Glomerular visceral epithelial cell (primary cell): ENCODE data around the gene HTD2.
"Not testable (repeated sequence)": the region's sequence is repeated elsewhere in the genome, so short reads cannot be mapped to it uniquely, and the experiment has no call there.

Experiments used
- DNase-seq: peaks from one replicate; pipeline ENCODE4 v3.0.0-alpha.2; 2016; ENCODE audit errors: extremely low spot score

HTD2 gene

GRCh38 chr3:58305882-58306711, at the start of gene HTD2, which contains the start of gene RPP14:
HTD2 (plus strand) TSS chr3:58306520; CDS start chr3:58317614, 11,094 bp downstream.
RPP14 (plus strand) TSS chr3:58306245; CDS start chr3:58310330, 4,085 bp downstream.
- DNase-seq = peak; percentile 96

- DNase-seq = no peak
Measured at GRCh38 chr3:58258392-58259055, 47.8 kb upstream of the HTD2 start.

- DNase-seq = peak; percentile 76
Measured at GRCh38 chr3:58260261-58260731, 46.0 kb upstream of the HTD2 start.

GRCh38 chr3:58260733-58261132, 45.6 kb upstream of the HTD2 start:
- DNase-seq = peak; percentile 61

- DNase-seq = no peak
Measured at GRCh38 chr3:58261954-58262666, 44.2 kb upstream of the HTD2 start.

- no peak for DNase-seq
Measured at GRCh38 chr3:58266577-58266976, 39.7 kb upstream of the HTD2 start.

GRCh38 chr3:58267543-58267942, 38.8 kb upstream of the HTD2 start:
- not testable (repeated sequence) for DNase-seq

GRCh38 chr3:58269356-58269755, 37.0 kb upstream of the HTD2 start:
- no peak for DNase-seq

GRCh38 chr3:58270485-58270884, 35.8 kb upstream of the HTD2 start:
- DNase-seq = no peak

- DNase-seq = peak; percentile 67
Measured at GRCh38 chr3:58271901-58272501, 34.3 kb upstream of the HTD2 start.

- no peak for DNase-seq
Measured at GRCh38 chr3:58272891-58273290, 33.4 kb upstream of the HTD2 start.

- not testable (repeated sequence) for DNase-seq
Measured at GRCh38 chr3:58273362-58273761, 33.0 kb upstream of the HTD2 start.

GRCh38 chr3:58274027-58274614, 32.2 kb upstream of the HTD2 start:
- DNase-seq = no peak

GRCh38 chr3:58281069-58281468, 25.3 kb upstream of the HTD2 start:
- no peak for DNase-seq

GRCh38 chr3:58285334-58285733, 21.0 kb upstream of the HTD2 start:
- DNase-seq = no peak

GRCh38 chr3:58287354-58287753, 19.0 kb upstream of the HTD2 start:
- no peak for DNase-seq

GRCh38 chr3:58288011-58288728, 18.1 kb upstream of the HTD2 start:
- no peak for DNase-seq

GRCh38 chr3:58288964-58289613, 17.2 kb upstream of the HTD2 start:
- DNase-seq = not testable (repeated sequence)

- not testable (repeated sequence) for DNase-seq
Measured at GRCh38 chr3:58290446-58290845, 15.9 kb upstream of the HTD2 start.

GRCh38 chr3:58291671-58292338, 14.5 kb upstream of the HTD2 start:
- DNase-seq = no peak
